Measurements from ENCODE around the gene LRRN3. TPM values are rescaled to one million over a fixed set of nuclear protein-coding genes. Genes with fewer than 3 reads are reported as not detected.

Gene LRRN3
- total RNA-seq, 2 donors from 2014 or later: 1.6 to 3.0 TPM

- H3K36me3 ChIP-seq: no peaks in the 10 kb centered on the region
- no peak overlapping the region for H3K27ac ChIP-seq
- peaks cover 0 to 7% of the 10 kb centered on the region in 2 donors for H3K4me1 ChIP-seq (ENCODE audit: control insufficient read depth in 1 of 2, low read depth in 2 of 2)
- ATAC-seq (ENCODE audit: insufficient number of reproducible peaks, low FRiP score, low read depth) (no peak), DNase-seq (ENCODE audit: low spot score) (no peak)
- no peaks in the 10 kb centered on the region for H3K27me3 ChIP-seq (replicated peaks; ENCODE audit: insufficient read depth)
- no peak overlapping the region for H3K4me3 ChIP-seq
- no peaks in the 10 kb centered on the region for H3K9me3 ChIP-seq
- no peak for TF ChIP-seq CTCF (IDR thresholded peaks at IDR 0.05)
Measured at GRCh38 chr7:111047595-111047994, 43.3 kb upstream of the LRRN3 start.

- Histone ChIP-seq H3K9me3 (no peaks in the 10 kb centered on the region), H3K4me3 (no peak overlapping the region), H3K4me1 (ENCODE audit: control insufficient read depth in 1 of 2, low read depth in 2 of 2) (peaks cover 0 to 7% of the 10 kb centered on the region in 2 donors), H3K27me3 (replicated peaks; ENCODE audit: insufficient read depth) (no peaks in the 10 kb centered on the region), H3K36me3 (no peaks in the 10 kb centered on the region), H3K27ac (no peak overlapping the region)
- DNase-seq (ENCODE audit: low spot score) (no peak), ATAC-seq (ENCODE audit: insufficient number of reproducible peaks, low FRiP score, low read depth) (no peak)
- TF ChIP-seq CTCF (IDR thresholded peaks at IDR 0.05): no peak
Measured at GRCh38 chr7:111049971-111050680, 40.8 kb upstream of the LRRN3 start.

GRCh38 chr7:111050875-111051416, 40.0 kb upstream of the LRRN3 start:
- ATAC-seq (ENCODE audit: insufficient number of reproducible peaks, low FRiP score, low read depth): no peak
- Histone ChIP-seq H3K27me3 (replicated peaks; ENCODE audit: insufficient read depth) (no peaks in the 10 kb centered on the region), H3K4me3 (no peak overlapping the region), H3K4me1 (ENCODE audit: control insufficient read depth in 1 of 2, low read depth in 2 of 2) (no peaks in the 10 kb centered on the region), H3K9me3 (no peaks in the 10 kb centered on the region), H3K27ac (no peak overlapping the region), H3K36me3 (no peaks in the 10 kb centered on the region)
- TF ChIP-seq CTCF (IDR thresholded peaks at IDR 0.05): no peak
- no peak for DNase-seq (ENCODE audit: low spot score)

DNA sequence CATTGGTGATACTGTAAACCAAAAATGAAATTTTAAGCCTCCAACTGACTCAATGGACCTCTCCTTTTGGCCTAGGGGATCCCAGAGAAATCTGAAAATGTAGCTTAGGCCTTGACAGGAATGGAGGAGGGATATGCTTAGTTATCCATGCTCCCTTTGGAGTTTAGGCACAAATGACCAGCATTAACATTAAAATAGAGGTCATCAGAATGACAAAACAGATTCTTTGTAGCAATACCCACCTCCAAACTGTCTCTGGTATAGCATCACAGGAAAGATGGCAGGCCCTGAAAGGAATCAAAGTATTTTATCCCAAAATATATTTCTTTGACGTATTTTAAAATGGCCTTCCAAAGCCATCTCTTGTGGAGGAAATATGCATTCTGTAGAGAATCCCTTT, 39.1 kb upstream of the LRRN3 start:
- no peaks in the 10 kb centered on the region for H3K36me3 ChIP-seq
- H3K27ac ChIP-seq: no peak overlapping the region
- H3K4me1 ChIP-seq (ENCODE audit: control insufficient read depth in 1 of 2, low read depth in 2 of 2): no peaks in the 10 kb centered on the region
- ATAC-seq (ENCODE audit: insufficient number of reproducible peaks, low FRiP score, low read depth): no peak
- no peaks in the 10 kb centered on the region for H3K27me3 ChIP-seq (replicated peaks; ENCODE audit: insufficient read depth)
- no peak overlapping the region for H3K4me3 ChIP-seq
- no peak for DNase-seq (ENCODE audit: low spot score)
- no peaks in the 10 kb centered on the region for H3K9me3 ChIP-seq
- TF ChIP-seq CTCF (IDR thresholded peaks at IDR 0.05): no peak

- DNase-seq (ENCODE audit: low spot score) (no peak), ATAC-seq (ENCODE audit: insufficient number of reproducible peaks, low FRiP score, low read depth) (no peak)
- Histone ChIP-seq H3K4me1 (ENCODE audit: control insufficient read depth in 1 of 2, low read depth in 2 of 2) (no peaks in the 10 kb centered on the region), H3K4me3 (no peak overlapping the region), H3K36me3 (no peaks in the 10 kb centered on the region), H3K9me3 (no peaks in the 10 kb centered on the region), H3K27ac (no peak overlapping the region), H3K27me3 (replicated peaks; ENCODE audit: insufficient read depth) (no peaks in the 10 kb centered on the region)
- no peak for TF ChIP-seq CTCF (IDR thresholded peaks at IDR 0.05)
Measured at GRCh38 chr7:111053035-111053434, 37.9 kb upstream of the LRRN3 start.
